Breast epithelium (tissue), 3 donors: Measurements from ENCODE around the gene MIGA1.

Experiments used
- POLR2AphosphoS5 ChIP-seq, 3 donors: sonication (generic); formaldehyde crosslinking; IDR thresholded peaks; one replicate each; pipeline ENCODE4 v1.6.1; 2017; ENCODE audit warnings: antibody characterized with exemption in 3 of 3
- TF ChIP-seq, protein P1 (sequence below), 3 donors: fragments of 450-650 bp; IDR thresholded peaks; one replicate each; pipeline ENCODE4 v1.5.1; 2016 to 2017; ENCODE audit warnings: antibody characterized with exemption in 3 of 3, mild to moderate bottlenecking in 3 of 3, moderate library complexity in 3 of 3

DNA sequence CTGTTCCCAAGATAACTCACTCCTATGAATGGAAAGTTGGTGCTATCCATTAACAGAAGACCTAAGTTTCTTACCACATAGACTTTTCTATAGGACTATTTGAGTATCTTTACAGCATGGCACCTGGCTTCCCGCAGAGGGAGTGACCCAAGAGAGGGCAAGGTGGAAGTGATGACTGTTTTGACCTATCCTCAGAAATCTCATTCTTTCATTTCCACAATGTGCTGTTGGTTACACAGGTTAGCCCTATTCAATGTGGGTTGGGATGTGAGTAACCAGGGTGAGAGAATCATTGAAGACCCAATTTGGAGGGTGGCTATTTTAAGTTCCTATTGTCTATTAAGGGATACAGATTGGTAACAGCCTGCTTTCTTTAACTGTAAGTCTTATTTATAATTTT lies 70.6 kb downstream of the MIGA1 start:
- TF ChIP-seq, protein P1, sequence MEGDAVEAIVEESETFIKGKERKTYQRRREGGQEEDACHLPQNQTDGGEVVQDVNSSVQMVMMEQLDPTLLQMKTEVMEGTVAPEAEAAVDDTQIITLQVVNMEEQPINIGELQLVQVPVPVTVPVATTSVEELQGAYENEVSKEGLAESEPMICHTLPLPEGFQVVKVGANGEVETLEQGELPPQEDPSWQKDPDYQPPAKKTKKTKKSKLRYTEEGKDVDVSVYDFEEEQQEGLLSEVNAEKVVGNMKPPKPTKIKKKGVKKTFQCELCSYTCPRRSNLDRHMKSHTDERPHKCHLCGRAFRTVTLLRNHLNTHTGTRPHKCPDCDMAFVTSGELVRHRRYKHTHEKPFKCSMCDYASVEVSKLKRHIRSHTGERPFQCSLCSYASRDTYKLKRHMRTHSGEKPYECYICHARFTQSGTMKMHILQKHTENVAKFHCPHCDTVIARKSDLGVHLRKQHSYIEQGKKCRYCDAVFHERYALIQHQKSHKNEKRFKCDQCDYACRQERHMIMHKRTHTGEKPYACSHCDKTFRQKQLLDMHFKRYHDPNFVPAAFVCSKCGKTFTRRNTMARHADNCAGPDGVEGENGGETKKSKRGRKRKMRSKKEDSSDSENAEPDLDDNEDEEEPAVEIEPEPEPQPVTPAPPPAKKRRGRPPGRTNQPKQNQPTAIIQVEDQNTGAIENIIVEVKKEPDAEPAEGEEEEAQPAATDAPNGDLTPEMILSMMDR (IDR thresholded peaks at IDR 0.05): no peak
- no peak for TF ChIP-seq POLR2AphosphoS5 (IDR thresholded peaks at IDR 0.05)
